IMR-90 (cell line): Measurements from ENCODE around the gene TXNRD1. TPM values are rescaled to one million over a fixed set of nuclear protein-coding genes. Genes with fewer than 3 reads are reported as not detected.

Experiments
- ATAC-seq: fragments of 200-7000 bp; cut with Tn5 transposase; 2 replicates; pipeline ENCODE4 v1.9.1; 2020; ENCODE audit warnings: low read depth, mild to moderate bottlenecking, moderate library complexity
- BruUV-seq: library from RNA; stranded (reverse); fragments of 400-500 nt; replicated peaks from 2 replicates; lab custom pipeline; 2021; lab: Mats Ljungman, UMichigan
- CTCF ChIA-PET: fragments of 300-600 bp; formaldehyde crosslinking; extraction: SDS; loops from one replicate; lab custom pipeline; 2021; ENCODE audit warnings: antibody characterized with exemption; lab: Yijun Ruan, JAX
- POLR2A ChIA-PET: fragments of 300-600 bp; sonication (Branson Sonifier 250); formaldehyde crosslinking; loops from one replicate; lab custom pipeline; 2022; ENCODE audit warnings: antibody characterized with exemption; ENCODE audit not compliant: unreplicated experiment; lab: Charles Lee
- DNase-seq: peaks from one replicate; pipeline ENCODE4 v3.0.0; 2013
- H2AFZ ChIP-seq: replicated peaks from 2 replicates; pipeline ENCODE3; 2013; ENCODE audit warnings: low read length, mild to moderate bottlenecking; ENCODE audit not compliant: poor library complexity
- H2AK5ac ChIP-seq: 2 replicates; pipeline ENCODE4 v1.6.1; 2013; ENCODE audit warnings: low read depth, low read length, inconsistent platforms
- H2AK9ac ChIP-seq: replicated peaks from 2 replicates; pipeline ENCODE3; 2013; ENCODE audit warnings: mild to moderate bottlenecking, low read depth, low read length, moderate library complexity; ENCODE audit not compliant: poor library complexity
- H2BK120ac ChIP-seq: 2 replicates; pipeline ENCODE4 v1.6.1; 2013; ENCODE audit warnings: low read depth, low read length, inconsistent platforms
- H2BK15ac ChIP-seq: 3 replicates; pipeline ENCODE4 v1.6.1; 2013; ENCODE audit warnings: low read depth, low read length, inconsistent platforms
- H2BK20ac ChIP-seq: 2 replicates; pipeline ENCODE4 v1.6.1; 2013; ENCODE audit warnings: low read depth, mild to moderate bottlenecking, inconsistent platforms, low read length, moderate library complexity
- H2BK5ac ChIP-seq: 2 replicates; pipeline ENCODE4 v1.6.1; 2013; ENCODE audit warnings: mild to moderate bottlenecking, low read depth, low read length, inconsistent platforms; ENCODE audit not compliant: poor library complexity, severe bottlenecking
- H3K14ac ChIP-seq: replicated peaks from 2 replicates; pipeline ENCODE4 v1.6.1; 2013; ENCODE audit warnings: low read depth, low read length, inconsistent platforms
- H3K18ac ChIP-seq: 2 replicates; pipeline ENCODE4 v1.6.1; 2013; ENCODE audit warnings: low read depth, low read length, control low read depth
- H3K23ac ChIP-seq: 2 replicates; pipeline ENCODE4 v1.6.1; 2013; ENCODE audit warnings: low read depth, low read length, inconsistent platforms
- H3K27ac ChIP-seq: 2 replicates; pipeline ENCODE4 v1.5.1; 2013; ENCODE audit warnings: mild to moderate bottlenecking, control low read depth, low read length; ENCODE audit not compliant: insufficient read depth
- H3K27me3 ChIP-seq: 2 replicates; pipeline ENCODE4 v1.6.1; 2013; ENCODE audit warnings: low read length; ENCODE audit not compliant: control insufficient read depth, insufficient read depth
- H3K36me3 ChIP-seq: 2 replicates; pipeline ENCODE4 v1.6.1; 2013; ENCODE audit warnings: low read length, mixed read lengths; ENCODE audit not compliant: control insufficient read depth, insufficient read depth
- H3K4ac ChIP-seq: 2 replicates; pipeline ENCODE4 v1.6.1; 2013; ENCODE audit warnings: low read depth, low read length, inconsistent platforms
- H3K4me1 ChIP-seq: 2 replicates; pipeline ENCODE4 v1.6.1; 2013; ENCODE audit warnings: low read length, mixed read lengths; ENCODE audit not compliant: control insufficient read depth, insufficient read depth
- H3K4me2 ChIP-seq: 2 replicates; pipeline ENCODE4 v1.6.1; 2013; ENCODE audit warnings: low read depth, mild to moderate bottlenecking, control low read depth, low read length, moderate library complexity
- H3K4me3 ChIP-seq: 2 replicates; pipeline ENCODE4 v1.5.1; 2013; ENCODE audit warnings: low read depth, mild to moderate bottlenecking, control low read depth, low read length, moderate library complexity; ENCODE audit not compliant: insufficient read depth
- H3K56ac ChIP-seq: 2 replicates; pipeline ENCODE4 v1.6.1; 2013; ENCODE audit warnings: low read length, inconsistent platforms; ENCODE audit not compliant: insufficient read depth; ENCODE audit errors: extremely low read depth
- H3K79me1 ChIP-seq, 2 experiments: 2 replicates each; pipeline ENCODE4 v1.6.1; 2013; ENCODE audit warnings: low read length in 2 of 2, inconsistent platforms in 1 of 2, low read depth in 1 of 2
- H3K9ac ChIP-seq: 2 replicates; pipeline ENCODE4 v1.6.1; 2013; ENCODE audit warnings: low read depth, low read length, control low read depth
- H3K9me1 ChIP-seq: 2 replicates; pipeline ENCODE4 v1.6.1; 2013; ENCODE audit warnings: low read length, inconsistent platforms; ENCODE audit not compliant: insufficient read depth
- H3K9me3 ChIP-seq: 2 replicates; pipeline ENCODE4 v1.6.1; 2013; ENCODE audit warnings: low read length; ENCODE audit not compliant: control insufficient read depth, insufficient read depth
- H4K20me1 ChIP-seq: 2 replicates; pipeline ENCODE4 v1.6.1; 2013; ENCODE audit warnings: low read length, inconsistent platforms; ENCODE audit not compliant: insufficient read depth
- H4K5ac ChIP-seq: 2 replicates; pipeline ENCODE4 v1.6.1; 2013; ENCODE audit warnings: mild to moderate bottlenecking, low read depth, low read length, control low read depth
- H4K8ac ChIP-seq, 2 experiments: 2 replicates each; pipeline ENCODE4 v1.6.1; 2013; ENCODE audit warnings: low read depth in 2 of 2, low read length in 2 of 2, control low read depth in 1 of 2, inconsistent platforms in 1 of 2
- H4K91ac ChIP-seq: 2 replicates; pipeline ENCODE4 v1.6.1; 2013; ENCODE audit warnings: low read depth, low read length, inconsistent platforms; ENCODE audit not compliant: insufficient read depth
- BHLHE40 ChIP-seq: fragments of 150-350 bp; IDR thresholded peaks from 2 replicates; pipeline ENCODE4 v1.6.1; 2016; ENCODE audit warnings: mild to moderate bottlenecking, low read depth, low read length
- CEBPB ChIP-seq: IDR thresholded peaks from 2 replicates; pipeline ENCODE4 v1.6.1; 2012; ENCODE audit warnings: low read depth, low read length, improper control_type of control experiment
- CHD1 ChIP-seq: IDR thresholded peaks from 2 replicates; pipeline ENCODE4 v1.6.1; 2012; ENCODE audit warnings: low read depth, low read length, improper control_type of control experiment
- CTCF ChIP-seq: conservative IDR thresholded peaks from 2 replicates; pipeline ENCODE4 v1.5.1; 2012; ENCODE audit warnings: mild to moderate bottlenecking, low read depth, low read length, improper control_type of control experiment
- ELK1 ChIP-seq: fragments of 150-350 bp; IDR thresholded peaks from 2 replicates; pipeline ENCODE4 v1.6.1; 2016; ENCODE audit warnings: low read depth, mild to moderate bottlenecking, low read length, moderate library complexity, borderline replicate concordance
- FOS ChIP-seq: fragments of 150-350 bp; IDR thresholded peaks from 2 replicates; pipeline ENCODE4 v1.6.1; 2016; ENCODE audit warnings: low read depth, low read length
- MAFK ChIP-seq: IDR thresholded peaks from 2 replicates; pipeline ENCODE4 v1.6.1; 2012; ENCODE audit warnings: low read depth, low read length, improper control_type of control experiment
- MAZ ChIP-seq: IDR thresholded peaks from 2 replicates; pipeline ENCODE4 v1.6.1; 2012; ENCODE audit warnings: low read depth, mild to moderate bottlenecking, low read length, improper control_type of control experiment, moderate library complexity, borderline replicate concordance
- MXI1 ChIP-seq: IDR thresholded peaks from 2 replicates; pipeline ENCODE4 v1.6.1; 2012; ENCODE audit warnings: low read depth, mild to moderate bottlenecking, low read length, moderate library complexity, borderline replicate concordance
- NFE2L2 ChIP-seq: fragments of 150-350 bp; IDR thresholded peaks from 2 replicates; pipeline ENCODE4 v1.6.1; 2016; ENCODE audit warnings: low read depth, mild to moderate bottlenecking, low read length
- POLR2A ChIP-seq: IDR thresholded peaks from 2 replicates; pipeline ENCODE4 v1.6.1; 2012; ENCODE audit warnings: mild to moderate bottlenecking, low read depth, low read length
- RCOR1 ChIP-seq: IDR thresholded peaks from 2 replicates; pipeline ENCODE4 v1.6.1; 2012; ENCODE audit warnings: mild to moderate bottlenecking, low read length, improper control_type of control experiment; ENCODE audit not compliant: insufficient replicate concordance
- RFX5 ChIP-seq: IDR thresholded peaks from 2 replicates; pipeline ENCODE4 v1.8.0; 2012; ENCODE audit warnings: low read depth, mild to moderate bottlenecking, low read length, moderate library complexity
- SMC3 ChIP-seq: fragments of 150-350 bp; IDR thresholded peaks from 2 replicates; pipeline ENCODE4 v1.6.1; 2016; ENCODE audit warnings: low read depth, mild to moderate bottlenecking, antibody characterized with exemption, low read length, moderate library complexity
- USF2 ChIP-seq: fragments of 150-350 bp; IDR thresholded peaks from 2 replicates; pipeline ENCODE4 v1.6.1; 2017; ENCODE audit warnings: mild to moderate bottlenecking, antibody characterized with exemption, low read length, low read depth
- dilution Hi-C: fragments of 300-500 bp; cut with HindIII; formaldehyde crosslinking; loops from one replicate; pipeline ENCODE4 v1.14.3; 2018; ENCODE audit warnings: low sequenced_read_pairs; ENCODE audit not compliant: unreplicated experiment
- in situ Hi-C: fragments of 300-500 bp; cut with MboI; formaldehyde crosslinking; loops from 3 replicates; pipeline ENCODE4 v1.14.3; 2019; ENCODE audit warnings: low sequenced_read_pairs, inconsistent platforms, mixed read lengths
- intact Hi-C: fragments of 100-400 bp; cut with micrococcal nuclease; formaldehyde crosslinking; loops from 2 replicates; pipeline ENCODE4 v1.10.0; 2022
- polyA plus RNA-seq, 3 experiments: library from polyadenylated mRNA; depleted of rRNA; stranded (reverse); fragments of >200 nt; gene quantifications; 2 replicates each; pipeline ENCODE4 v1.2.3, GENCODE V29; 2012; ENCODE audit warnings: low replicate concordance in 1 of 3
- total RNA-seq: library from RNA; depleted of rRNA; stranded (reverse); fragments of >200 nt; gene quantifications from 2 replicates; pipeline ENCODE4 v1.2.3, GENCODE V29; 2012

The TXNRD1 gene
- total and polyA plus RNA-seq, 2 of the 4 experiments (the other 2 are of a cell fraction): 379 to 582 TPM

GRCh38 chr12:104307655-104308000 is 92.0 kb downstream of the TXNRD1 start:
- dilution Hi-C loops: no loop called here
- H4K8ac ChIP-seq: no peak overlapping the region
- 0 out of 2 replicates have a peak overlapping the region, but pooled peaks have one; percentile 17 for H3K23ac ChIP-seq
- DNase-seq (no peak), ATAC-seq (no peak)
- H2AFZ ChIP-seq: no peak overlapping the region
- BruUV-seq: no TSS peak
- no peak overlapping the region for H2AK9ac ChIP-seq
- TF ChIP-seq CHD1: no peak
- no peak for TF ChIP-seq USF2
- no peak for TF ChIP-seq MAFK
- TF ChIP-seq POLR2A: no peak
- TF ChIP-seq NFE2L2: no peak
- no peak for TF ChIP-seq BHLHE40
- no peak for TF ChIP-seq CTCF
- no peak for TF ChIP-seq RCOR1
- no peak for TF ChIP-seq CEBPB
- TF ChIP-seq MAZ: no peak
- no peak for TF ChIP-seq RFX5
- no peak for TF ChIP-seq ELK1
- TF ChIP-seq MXI1: no peak
- no peak for TF ChIP-seq FOS
- no peak for TF ChIP-seq SMC3
- H3K9me3 ChIP-seq: no peaks in the 10 kb centered on the region
- no peak overlapping the region for H2BK15ac ChIP-seq
- POLR2A ChIA-PET: interaction anchor here (1.3 kb wide), 1 partner anchor 21 kb away, joined by 3 read pairs; no protein-coding TSS in a partner anchor
- H3K4me1 ChIP-seq: peaks cover 24% of the 10 kb centered on the region; the same call in 1 of the 2 replicates
- H3K14ac ChIP-seq: no peak overlapping the region
- H4K91ac ChIP-seq: no peak overlapping the region
- intact Hi-C loops: no loop called here
- H4K20me1 ChIP-seq: peaks cover 94% of the 10 kb centered on the region
- H3K4ac ChIP-seq: no peak overlapping the region
- no peak overlapping the region for H3K9ac ChIP-seq
- H3K18ac ChIP-seq: no peak overlapping the region
- H4K5ac ChIP-seq: no peak overlapping the region
- H2BK120ac ChIP-seq: no peak overlapping the region
- in situ Hi-C loops: no loop called here
- no peak overlapping the region for H3K4me3 ChIP-seq
- peak overlapping the region; percentile 58 for H2BK5ac ChIP-seq
- CTCF ChIA-PET: no interaction called here
- H3K9me1 ChIP-seq: peaks cover 20% of the 10 kb centered on the region
- H3K56ac ChIP-seq: no peak overlapping the region
- peaks cover 8 to 62% of the 10 kb centered on the region in 2 experiments; a peak in 2 of 4 replicates for H3K79me1 ChIP-seq
- H3K27me3 ChIP-seq: no peaks in the 10 kb centered on the region
- H2BK20ac ChIP-seq: no peak overlapping the region
- H3K27ac ChIP-seq: no peak overlapping the region; the same call in 1 of the 2 replicates
- H2AK5ac ChIP-seq: no peak overlapping the region
- peaks cover 26% of the 10 kb centered on the region for H3K36me3 ChIP-seq
- no peak overlapping the region for H3K4me2 ChIP-seq
